H9 (cell line): ENCODE data around the gene NCR1. TPM values are rescaled to one million over a fixed set of nuclear protein-coding genes. Genes with fewer than 3 reads are reported as not detected.
"Not testable (repeated sequence)": the region's sequence is repeated elsewhere in the genome, so short reads cannot be mapped to it uniquely, and the experiment has no call there.

Experiments
- DNase-seq: peaks from one replicate; pipeline ENCODE4 v3.0.0-alpha.2; 2017
- H2AFZ ChIP-seq: one replicate; pipeline ENCODE4 v1.6.1; 2013; ENCODE audit warnings: mild to moderate bottlenecking, low read length, control low read depth, moderate library complexity
- H2AK5ac ChIP-seq: 2 replicates; pipeline ENCODE4 v1.6.1; 2013; ENCODE audit warnings: low read length, control low read depth, mixed read lengths; ENCODE audit not compliant: insufficient read length
- H2BK120ac ChIP-seq: one replicate; pipeline ENCODE4 v1.6.1; 2013; ENCODE audit warnings: low read depth, mild to moderate bottlenecking, low read length, control low read depth, inconsistent platforms; ENCODE audit not compliant: poor library complexity, severe bottlenecking
- H2BK12ac ChIP-seq: 2 replicates; pipeline ENCODE4 v1.6.1; 2013; ENCODE audit warnings: low read length, control low read depth, mixed read lengths, low read depth; ENCODE audit not compliant: insufficient read length
- H2BK15ac ChIP-seq: 2 replicates; pipeline ENCODE4 v1.6.1; 2013; ENCODE audit warnings: low read depth, low read length, control low read depth
- H2BK20ac ChIP-seq: one replicate; pipeline ENCODE4 v1.6.1; 2013; ENCODE audit warnings: low read depth, mild to moderate bottlenecking, low read length, control low read depth, inconsistent platforms; ENCODE audit not compliant: poor library complexity, severe bottlenecking
- H2BK5ac ChIP-seq: 2 replicates; pipeline ENCODE4 v1.6.1; 2013; ENCODE audit warnings: low read length, control low read depth, mixed read lengths; ENCODE audit not compliant: insufficient read length
- H3K14ac ChIP-seq: 2 replicates; pipeline ENCODE4 v1.6.1; 2013; ENCODE audit warnings: low read length, control low read depth; ENCODE audit not compliant: insufficient read depth
- H3K18ac ChIP-seq: 2 replicates; pipeline ENCODE4 v1.6.1; 2013; ENCODE audit warnings: low read depth, mild to moderate bottlenecking, mixed read lengths, low read length, control low read depth; ENCODE audit not compliant: insufficient read length
- H3K23ac ChIP-seq: 2 replicates; pipeline ENCODE4 v1.6.1; 2013; ENCODE audit warnings: low read length, control low read depth, mixed read lengths, low read depth; ENCODE audit not compliant: insufficient read length
- H3K23me2 ChIP-seq: 2 replicates; pipeline ENCODE4 v1.6.1; 2013; ENCODE audit warnings: low read depth, mild to moderate bottlenecking, mixed read lengths, low read length, control low read depth; ENCODE audit not compliant: insufficient read length, poor library complexity, severe bottlenecking
- H3K27ac ChIP-seq: 2 replicates; pipeline ENCODE4 v1.5.1; 2013; ENCODE audit warnings: low read length, control low read depth, mixed read lengths, low read depth; ENCODE audit not compliant: insufficient read length
- H3K27me3 ChIP-seq: 2 replicates; pipeline ENCODE4 v1.6.1; 2013; ENCODE audit warnings: low read length, control low read depth, inconsistent platforms; ENCODE audit not compliant: insufficient read depth
- H3K4ac ChIP-seq: 2 replicates; pipeline ENCODE4 v1.6.1; 2013; ENCODE audit warnings: low read depth, mild to moderate bottlenecking, control low read depth, inconsistent platforms, low read length, moderate library complexity
- H3K4me1 ChIP-seq: 2 replicates; pipeline ENCODE4 v1.6.1; 2013; ENCODE audit warnings: low read length, control low read depth, inconsistent platforms; ENCODE audit not compliant: insufficient read depth
- H3K4me2 ChIP-seq: 2 replicates; pipeline ENCODE4 v1.6.1; 2013; ENCODE audit warnings: low read length, control low read depth, mixed read lengths; ENCODE audit not compliant: insufficient read length, insufficient read depth
- H3K56ac ChIP-seq: 2 replicates; pipeline ENCODE4 v1.6.1; 2013; ENCODE audit warnings: low read depth, mild to moderate bottlenecking, mixed read lengths, low read length, control low read depth; ENCODE audit not compliant: insufficient read length
- H3K79me1 ChIP-seq: 2 replicates; pipeline ENCODE4 v1.6.1; 2013; ENCODE audit warnings: low read depth, mild to moderate bottlenecking, moderate library complexity, low read length, control low read depth, inconsistent platforms; ENCODE audit not compliant: insufficient read depth, poor library complexity, severe bottlenecking
- H3K79me2 ChIP-seq: 2 replicates; pipeline ENCODE4 v1.6.1; 2013; ENCODE audit warnings: low read length, control low read depth, inconsistent platforms; ENCODE audit not compliant: insufficient read depth
- H3K9ac ChIP-seq: 2 replicates; pipeline ENCODE4 v1.6.1; 2013; ENCODE audit warnings: low read length, control low read depth, mixed read lengths; ENCODE audit not compliant: insufficient read length; ENCODE audit errors: extremely low read depth
- H3K9me3 ChIP-seq: one replicate; pipeline ENCODE4 v1.6.1; 2013; ENCODE audit warnings: low read depth, low read length, inconsistent platforms; ENCODE audit not compliant: control insufficient read depth
- H3T11ph ChIP-seq: one replicate; pipeline ENCODE4 v1.6.1; 2013; ENCODE audit warnings: mild to moderate bottlenecking, low read length, control low read depth, inconsistent platforms
- H4K20me1 ChIP-seq: one replicate; pipeline ENCODE4 v1.6.1; 2013; ENCODE audit not compliant: control insufficient read depth, insufficient read length, insufficient read depth
- H4K5ac ChIP-seq: 2 replicates; pipeline ENCODE4 v1.6.1; 2013; ENCODE audit warnings: low read depth, mild to moderate bottlenecking, mixed read lengths, low read length, control low read depth; ENCODE audit not compliant: insufficient read length
- H4K8ac ChIP-seq: replicated peaks from 2 replicates; pipeline ENCODE4 v1.6.1; 2013; ENCODE audit warnings: low read length, control low read depth, mixed read lengths, low read depth; ENCODE audit not compliant: insufficient read length
- H4K91ac ChIP-seq: 2 replicates; pipeline ENCODE4 v1.6.1; 2013; ENCODE audit warnings: low read depth, mild to moderate bottlenecking, moderate library complexity, mixed read lengths, low read length, control low read depth; ENCODE audit not compliant: insufficient read length
- H3K27ac Mint-ChIP-seq, 3 experiments: 2 replicates in 2 of 3; 3 replicates in 1 of 3; pipeline ENCODE4 v1.8.0; 2020 to 2021; ENCODE audit warnings: mixed read lengths in 3 of 3, mild to moderate bottlenecking in 1 of 3, moderate library complexity in 1 of 3
- H3K27me3 Mint-ChIP-seq: 2 replicates; pipeline ENCODE4 v1.8.0; 2021; ENCODE audit warnings: low read depth, mild to moderate bottlenecking, moderate library complexity, mixed read lengths
- H3K36me3 Mint-ChIP-seq, 3 experiments: 2 replicates in 2 of 3; 3 replicates in 1 of 3; pipeline ENCODE4 v1.8.0; 2020 to 2021; ENCODE audit warnings: low read depth in 3 of 3, mixed read lengths in 3 of 3; ENCODE audit not compliant: insufficient read depth in 1 of 3
- H3K4me1 Mint-ChIP-seq, 2 experiments: 2 replicates each; pipeline ENCODE4 v1.8.0; 2020; ENCODE audit warnings: mixed read lengths in 2 of 2
- H3K4me3 Mint-ChIP-seq, 2 experiments: 2 replicates in 1 of 2; 3 replicates in 1 of 2; pipeline ENCODE4 v1.8.0; 2020 to 2021; ENCODE audit warnings: mild to moderate bottlenecking in 2 of 2, mixed read lengths in 2 of 2, moderate library complexity in 1 of 2
- H3K9me3 Mint-ChIP-seq, 2 experiments: 2 replicates in 1 of 2; 3 replicates in 1 of 2; pipeline ENCODE4 v1.8.0; 2020; ENCODE audit warnings: mild to moderate bottlenecking in 2 of 2, mixed read lengths in 2 of 2, moderate library complexity in 1 of 2
- WGBS: extraction: QIAGEN DNeasy Blood & Tissue Kit; methylation state at CpG from one replicate; pipeline ENCODE4 v1.1.7; 2013; ENCODE audit warnings: missing lambda C conversion rate, low lambda C conversion rate, mixed read lengths; ENCODE audit not compliant: insufficient read length; ENCODE audit errors: extremely low coverage; 5-methylcytosine and 5-hydroxymethylcytosine counted together
- total RNA-seq: library from RNA; stranded (reverse); gene quantifications from 2 replicates; pipeline ENCODE4 v1.2.1, GENCODE V29; 2021

Gene NCR1
- total RNA-seq, 1 experiment from 2014 or later = 2.0 TPM

DNA sequence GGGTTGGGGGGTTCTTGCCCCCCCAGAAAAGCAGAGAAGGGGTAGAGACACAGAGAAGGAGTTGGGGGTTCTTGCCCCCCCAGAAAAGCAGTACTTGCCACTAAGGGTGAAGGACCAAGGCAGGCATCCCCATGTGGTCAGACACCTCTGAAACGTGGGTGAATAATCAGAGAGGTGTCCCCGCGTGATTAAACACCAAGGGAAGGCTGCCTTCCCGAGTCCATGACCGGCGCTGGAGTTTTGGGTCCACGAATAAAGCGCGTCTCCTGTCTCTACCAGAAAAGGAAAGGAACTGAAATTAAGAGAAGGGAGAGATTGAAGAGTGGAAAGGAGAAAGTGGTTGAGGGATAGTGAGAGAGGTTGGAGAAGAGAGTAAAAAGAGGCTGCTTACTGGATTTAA lies 6.3 kb upstream of the NCR1 start:
- H3K18ac ChIP-seq, H3K56ac ChIP-seq, H4K5ac ChIP-seq, H3K14ac ChIP-seq, H3K4me2 ChIP-seq, H2BK12ac ChIP-seq, H2AFZ ChIP-seq, DNase-seq, H3K23ac ChIP-seq, H3K9ac ChIP-seq, H3K4me1 ChIP-seq, H3K79me2 ChIP-seq, H3K27me3 Mint-ChIP-seq, H2BK20ac ChIP-seq, H2BK5ac ChIP-seq, H3K79me1 ChIP-seq, H3K4ac ChIP-seq, H3T11ph ChIP-seq, H2BK15ac ChIP-seq, H3K9me3 ChIP-seq, H3K27ac ChIP-seq, H2AK5ac ChIP-seq, H4K20me1 ChIP-seq, H2BK120ac ChIP-seq, H3K23me2 ChIP-seq, H4K91ac ChIP-seq, H4K8ac ChIP-seq, H3K27me3 ChIP-seq, H3K4me3 Mint-ChIP-seq: not testable (repeated sequence)
- H3K27ac Mint-ChIP-seq = peak overlapping the region in 1 of 3 experiments; percentile 9; a peak in 1 of 7 replicates
- WGBS = no CpG with 5 or more reads among the region's 9 CpGs
- peaks cover 0 to 41% of the 10 kb centered on the region in 2 experiments; a peak in 2 of 4 replicates for H3K4me1 Mint-ChIP-seq
- peaks cover 2 to 13% (median 8%) of the 10 kb centered on the region in 3 experiments; a peak in 3 of 7 replicates for H3K36me3 Mint-ChIP-seq
- H3K9me3 Mint-ChIP-seq = peaks cover 9 to 90% of the 10 kb centered on the region in 2 experiments; a peak in 4 of 5 replicates

DNA sequence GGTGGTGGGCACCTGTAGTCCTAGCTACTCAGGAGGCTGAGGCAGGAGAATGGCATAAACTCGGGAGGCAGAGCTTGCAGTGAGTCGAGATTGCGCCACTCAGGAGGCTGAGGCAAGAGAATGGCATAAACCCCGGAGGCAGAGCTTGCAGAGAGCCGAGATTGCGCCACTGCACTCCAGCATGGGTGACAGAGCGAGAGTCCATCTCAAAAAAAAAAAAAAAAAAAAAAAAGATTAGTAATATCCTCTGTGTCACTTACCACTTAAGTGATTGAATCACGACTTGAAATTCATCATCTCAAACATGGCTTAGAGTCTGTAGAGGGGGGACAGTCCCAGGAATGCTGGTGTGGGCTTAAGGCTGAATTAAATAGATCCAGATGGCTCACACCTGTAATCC lies 4.8 kb upstream of the NCR1 start:
- not testable (repeated sequence) for H3T11ph ChIP-seq, H2BK5ac ChIP-seq, H3K27ac Mint-ChIP-seq, H3K79me2 ChIP-seq, H3K9me3 ChIP-seq, H3K27me3 Mint-ChIP-seq, H3K23ac ChIP-seq, H3K9ac ChIP-seq, H3K56ac ChIP-seq, H3K27ac ChIP-seq, H3K23me2 ChIP-seq, H3K18ac ChIP-seq, H3K4me1 ChIP-seq, H3K4me3 Mint-ChIP-seq, H4K91ac ChIP-seq, H2BK12ac ChIP-seq, H2BK20ac ChIP-seq, H3K14ac ChIP-seq, DNase-seq, H3K4me2 ChIP-seq, H3K4ac ChIP-seq, H3K27me3 ChIP-seq, H3K79me1 ChIP-seq, H4K5ac ChIP-seq, H2BK120ac ChIP-seq, H2BK15ac ChIP-seq, H4K8ac ChIP-seq, H2AK5ac ChIP-seq, H2AFZ ChIP-seq, H4K20me1 ChIP-seq
- Mint-ChIP-seq H3K4me1 (peaks cover 0 to 38% of the 10 kb centered on the region in 2 experiments; a peak in 2 of 4 replicates), H3K9me3 (peaks cover 9 to 91% of the 10 kb centered on the region in 2 experiments; a peak in 4 of 5 replicates), H3K36me3 (peaks cover 2 to 13% (median 8%) of the 10 kb centered on the region in 3 experiments; a peak in 3 of 7 replicates)
- WGBS = no CpG with 5 or more reads among the region's 8 CpGs
